ENCODE data around the gene CEP152. TPM values are rescaled to one million over a fixed set of nuclear protein-coding genes. Genes with fewer than 3 reads are reported as not detected.

Gene CEP152
- total RNA-seq, 4 donors from 2014 or later: 0.51 to 2.4 (median 1.4) TPM

GRCh38 chr15:48722764-48723661 lies 87.9 kb downstream of the CEP152 start:
- intact Hi-C loops (cut with DNase I; ENCODE audit: low total_unique reads) (no loop called here), in situ Hi-C loops (cut with MboI; ENCODE audit: low sequenced_read_pairs in 4 of 4) (no loop called here)
- no peak for DNase-seq
- ATAC-seq: no peak
- H3K4me3 ChIP-seq: no peak overlapping the region
- no peaks in the 10 kb centered on the region for H3K9me3 ChIP-seq
- no peaks in the 10 kb centered on the region for H3K36me3 ChIP-seq
- no peak overlapping the region for H3K27ac ChIP-seq
- no peaks in the 10 kb centered on the region for H3K27me3 ChIP-seq
- TF ChIP-seq CTCF (IDR thresholded peaks at IDR 0.05 in 4 of 5, conservative IDR thresholded peaks at IDR 0.05 in 1 of 5) (no peak), POLR2A (IDR thresholded peaks at IDR 0.05) (no peak)
- no peaks in the 10 kb centered on the region for H3K4me1 ChIP-seq

GRCh38 chr15:48721061-48721810 lies 89.6 kb downstream of the CEP152 start:
- Histone ChIP-seq H3K36me3 (no peaks in the 10 kb centered on the region), H3K9me3 (no peaks in the 10 kb centered on the region), H3K27me3 (no peaks in the 10 kb centered on the region), H3K4me1 (no peaks in the 10 kb centered on the region), H3K27ac (peak overlapping the region in 1 of 4 donors; percentile 1), H3K4me3 (no peak overlapping the region)
- intact Hi-C loops (cut with DNase I; ENCODE audit: low total_unique reads) (no loop called here), in situ Hi-C loops (cut with MboI; ENCODE audit: low sequenced_read_pairs in 4 of 4) (no loop called here)
- ATAC-seq (peak in 1 of 2 donors; percentile 31), DNase-seq (no peak)
- TF ChIP-seq POLR2A (IDR thresholded peaks at IDR 0.05) (no peak), CTCF (IDR thresholded peaks at IDR 0.05 in 4 of 5, conservative IDR thresholded peaks at IDR 0.05 in 1 of 5) (no peak)

- Histone ChIP-seq H3K4me3 (no peak overlapping the region), H3K27me3 (no peaks in the 10 kb centered on the region), H3K9me3 (no peaks in the 10 kb centered on the region), H3K27ac (no peak overlapping the region), H3K4me1 (no peaks in the 10 kb centered on the region), H3K36me3 (no peaks in the 10 kb centered on the region)
- ATAC-seq: no peak
- TF ChIP-seq POLR2A (IDR thresholded peaks at IDR 0.05) (no peak), CTCF (IDR thresholded peaks at IDR 0.05 in 4 of 5, conservative IDR thresholded peaks at IDR 0.05 in 1 of 5) (no peak)
- intact Hi-C loops (cut with DNase I; ENCODE audit: low total_unique reads): no loop called here
- DNase-seq: peak in 1 of 2 donors; percentile 12
- in situ Hi-C loops (cut with MboI; ENCODE audit: low sequenced_read_pairs in 4 of 4): no loop called here
Measured at GRCh38 chr15:48720646-48721045, 90.2 kb downstream of the CEP152 start.

- no peak for DNase-seq
- Histone ChIP-seq H3K9me3 (no peaks in the 10 kb centered on the region), H3K27ac (no peak overlapping the region), H3K4me3 (no peak overlapping the region), H3K27me3 (no peaks in the 10 kb centered on the region), H3K36me3 (no peaks in the 10 kb centered on the region), H3K4me1 (no peaks in the 10 kb centered on the region)
- TF ChIP-seq POLR2A (IDR thresholded peaks at IDR 0.05): no peak
- TF ChIP-seq CTCF (IDR thresholded peaks at IDR 0.05 in 4 of 5, conservative IDR thresholded peaks at IDR 0.05 in 1 of 5): no peak
- intact Hi-C loops (cut with DNase I; ENCODE audit: low total_unique reads): no loop called here
- no peak for ATAC-seq
- in situ Hi-C loops (cut with MboI; ENCODE audit: low sequenced_read_pairs in 4 of 4): no loop called here
Measured at GRCh38 chr15:48719668-48720067, 91.2 kb downstream of the CEP152 start.

All from gastrocnemius medialis (tissue), 4 donors.